A549 (cell line): Measurements from ENCODE around the gene NR4A1. TPM values are rescaled to one million over a fixed set of nuclear protein-coding genes. Genes with fewer than 3 reads are reported as not detected.
A peak's percentile ranks its signal among the peaks of the same experiment; 100 is the strongest.

Source experiments
- ATAC-seq, 2 experiments: fragments of 200-7000 bp in 1 of 2; fragments of >200 bp in 1 of 2; cut with Nextera tagmentation in 1 of 2; cut with Tn5 transposase in 1 of 2; 3 replicates each; pipeline versions ENCODE4 v1.8.0 to v1.9.1; 2018 to 2020; ENCODE audit warnings: mild to moderate bottlenecking in 1 of 2, moderate library complexity in 1 of 2
- CTCF ChIA-PET: fragments of 300-600 bp; sonication (Branson Sonifier 250); formaldehyde crosslinking; extraction: SDS; loops from one replicate; lab custom pipeline; 2021; ENCODE audit warnings: antibody characterized with exemption, inconsistent platforms; lab: Yijun Ruan, JAX
- POLR2A ChIA-PET: fragments of 350-600 bp; formaldehyde crosslinking; extraction: SDS; loops from one replicate; lab custom pipeline; 2021; ENCODE audit warnings: antibody characterized with exemption, inconsistent platforms; lab: Yijun Ruan, JAX
- DNase-seq, 2 experiments: peaks; one replicate each; pipeline versions ENCODE4 v3.0.0 to v3.0.0-alpha.2; 2011 to 2016; ENCODE audit warnings: low read depth in 1 of 2, low spot score in 1 of 2
- FAIRE-seq: peaks from 2 replicates; lab custom pipeline; 2011; peaks lifted over from hg19 to GRCh38; lab: Jason Lieb, UNC
- H3K27ac ChIP-seq, 2 experiments: fragments of >200 bp; sonication (Bioruptor Twin); formaldehyde crosslinking; 3 replicates each; pipeline ENCODE4 v1.5.1; 2016 to 2017
- H3K4me1 ChIP-seq: fragments of >200 bp; sonication (Bioruptor Twin); formaldehyde crosslinking; 3 replicates; pipeline ENCODE4 v1.6.1; 2016
- H3K4me2 ChIP-seq: fragments of >200 bp; sonication (Bioruptor Twin); formaldehyde crosslinking; 3 replicates; pipeline ENCODE4 v1.6.1; 2016
- H3K4me3 ChIP-seq: fragments of >200 bp; sonication (Bioruptor Twin); formaldehyde crosslinking; 3 replicates; pipeline ENCODE4 v1.5.1; 2016
- H3K9me3 ChIP-seq: fragments of >200 bp; sonication (Bioruptor Twin); formaldehyde crosslinking; 3 replicates; pipeline ENCODE4 v1.6.1; 2016
- BHLHE40 ChIP-seq: IDR thresholded peaks from 2 replicates; pipeline ENCODE4 v1.6.1; 2012; ENCODE audit warnings: low read depth, low read length, inconsistent platforms
- CBX2 ChIP-seq: fragments of 200-600 bp; sonication (generic); IDR thresholded peaks from 2 replicates; pipeline ENCODE4 v1.6.1; 2016; ENCODE audit warnings: low read depth, mild to moderate bottlenecking, borderline replicate concordance
- CEBPB ChIP-seq, 2 experiments: fragments of >200 bp in 1 of 2; sonication (Bioruptor Twin) in 1 of 2; formaldehyde crosslinking in 1 of 2; IDR thresholded peaks; 2 replicates each; pipeline ENCODE4 v1.6.1; 2012 to 2016
- CHD2 ChIP-seq: fragments of 150-350 bp; IDR thresholded peaks from 2 replicates; pipeline ENCODE4 v1.6.1; 2014; ENCODE audit warnings: low read length; ENCODE audit not compliant: partially characterized antibody
- EP300 ChIP-seq, 2 experiments: fragments of >200 bp; sonication (Bioruptor Twin); formaldehyde crosslinking; IDR thresholded peaks; 2 replicates in 1 of 2; 3 replicates in 1 of 2; pipeline ENCODE4 v1.6.1; 2016 to 2017
- FOSB ChIP-seq: fragments of 250-450 bp; sonication (Bioruptor Pico); IDR thresholded peaks from 2 replicates; pipeline ENCODE4 v1.5.0; 2020; ENCODE audit warnings: mild to moderate bottlenecking, moderate library complexity
- FOXS1 ChIP-seq: fragments of 250-450 bp; sonication (Bioruptor Pico); IDR thresholded peaks from 2 replicates; pipeline ENCODE4 v1.5.0; 2020; ENCODE audit warnings: mild to moderate bottlenecking, moderate library complexity
- GATA3 ChIP-seq: IDR thresholded peaks from 2 replicates; pipeline ENCODE4 v1.6.1; 2012; ENCODE audit warnings: borderline replicate concordance
- HOXA7 ChIP-seq: fragments of 250-450 bp; sonication (Bioruptor Pico); IDR thresholded peaks from 2 replicates; pipeline ENCODE4 v1.5.0; 2020; ENCODE audit warnings: mild to moderate bottlenecking, moderate library complexity
- JUNB ChIP-seq: fragments of >200 bp; sonication (Bioruptor Twin); formaldehyde crosslinking; IDR thresholded peaks from 2 replicates; pipeline ENCODE4 v1.6.1; 2016
- NFE2L2 ChIP-seq: fragments of 150-350 bp; conservative IDR thresholded peaks from 2 replicates; pipeline ENCODE4 v1.6.1; 2014; ENCODE audit warnings: low read length
- NPAS2 ChIP-seq: fragments of 250-450 bp; sonication (Bioruptor Pico); IDR thresholded peaks from 2 replicates; pipeline ENCODE4 v1.8.0; 2022; ENCODE audit warnings: mild to moderate bottlenecking, moderate library complexity, borderline replicate concordance
- NR3C1 ChIP-seq: fragments of >200 bp; sonication (Bioruptor Twin); formaldehyde crosslinking; IDR thresholded peaks from 3 replicates; pipeline ENCODE4 v1.6.1; 2017
- PHF8 ChIP-seq: fragments of 200-600 bp; sonication (generic); IDR thresholded peaks from 2 replicates; pipeline ENCODE4 v1.6.1; 2016; ENCODE audit warnings: low read depth, mild to moderate bottlenecking, antibody characterized with exemption, moderate library complexity, borderline replicate concordance
- POLR2AphosphoS2 ChIP-seq: conservative IDR thresholded peaks from 2 replicates; pipeline ENCODE4 v1.6.1; 2012; ENCODE audit warnings: low read length, improper control_type of control experiment, inconsistent platforms
- RAD21 ChIP-seq, 2 experiments: fragments of >200 bp in 1 of 2; sonication (Bioruptor Twin) in 1 of 2; formaldehyde crosslinking in 1 of 2; IDR thresholded peaks in 1 of 2; conservative IDR thresholded peaks in 1 of 2; 2 replicates in 1 of 2; 3 replicates in 1 of 2; pipeline ENCODE4 v1.6.1; 2012 to 2018; ENCODE audit warnings: inconsistent platforms in 1 of 2
- RCOR1 ChIP-seq: fragments of 150-350 bp; IDR thresholded peaks from 2 replicates; pipeline ENCODE4 v1.6.1; 2014; ENCODE audit warnings: antibody characterized with exemption, low read length, low read depth
- SMC3 ChIP-seq: fragments of >200 bp; sonication (Bioruptor Twin); formaldehyde crosslinking; IDR thresholded peaks from 3 replicates; pipeline ENCODE4 v1.6.1; 2018; ENCODE audit warnings: inconsistent platforms
- TP53 ChIP-seq: fragments of 250-450 bp; sonication (Bioruptor Pico); IDR thresholded peaks from 2 replicates; pipeline ENCODE4 v1.5.0; 2021; ENCODE audit warnings: mild to moderate bottlenecking, moderate library complexity
- ZC3H11A ChIP-seq: fragments of 450-650 bp; IDR thresholded peaks from 2 replicates; pipeline ENCODE4 v1.6.1; 2014; ENCODE audit warnings: antibody characterized with exemption, mild to moderate bottlenecking
- ZFP36 ChIP-seq: fragments of 450-650 bp; IDR thresholded peaks from 2 replicates; pipeline ENCODE4 v1.6.1; 2014; ENCODE audit warnings: borderline replicate concordance; ENCODE audit not compliant: partially characterized antibody
- ZNF302 ChIP-seq: fragments of 250-450 bp; sonication (Bioruptor Pico); IDR thresholded peaks from 2 replicates; pipeline ENCODE4 v1.9.0; 2021; ENCODE audit warnings: inconsistent platforms, mild to moderate bottlenecking, moderate library complexity
- ZSCAN20 ChIP-seq: fragments of 250-450 bp; sonication (Bioruptor Pico); IDR thresholded peaks from 2 replicates; pipeline ENCODE4 v1.8.0; 2022; ENCODE audit warnings: mild to moderate bottlenecking, moderate library complexity
- WGBS: methylation state at CpG from one replicate; pipeline ENCODE4 v1.1.6; 2017; ENCODE audit errors: missing lambda C conversion rate; 5-methylcytosine and 5-hydroxymethylcytosine counted together
- polyA plus RNA-seq, 4 experiments: library from polyadenylated mRNA; depleted of rRNA in 3 of 4; stranded (reverse); fragments of >200 nt; fragmentation: RNase III in 1 of 4; extraction: RNeasy Plus Mini Kit Qiagen cat#74134 plus additional on column Dnase treatment in 1 of 4; gene quantifications; 2 replicates in 3 of 4; 3 replicates in 1 of 4; pipeline ENCODE4 v1.2.3, GENCODE V29; 2011 to 2017
- TF ChIP-seq, protein P1 (sequence below): fragments of >200 bp; sonication (Bioruptor Twin); formaldehyde crosslinking; IDR thresholded peaks from 3 replicates; pipeline ENCODE4 v1.5.1; 2016
- TF ChIP-seq, protein P2 (sequence below): fragments of 250-450 bp; sonication (Bioruptor Pico); IDR thresholded peaks from 2 replicates; pipeline ENCODE4 v1.5.0; 2020; ENCODE audit warnings: low read depth, mild to moderate bottlenecking, moderate library complexity
- TF ChIP-seq, protein P3 (sequence below): fragments of 150-350 bp; IDR thresholded peaks from 2 replicates; pipeline ENCODE4 v1.6.1; 2014; ENCODE audit warnings: low read depth, mild to moderate bottlenecking, low read length
- TF ChIP-seq, protein P4 (sequence below): IDR thresholded peaks from 2 replicates; pipeline ENCODE4 v1.6.1; 2012
- TF ChIP-seq, protein P5 (sequence below): fragments of 200-600 bp; sonication (generic); IDR thresholded peaks from 2 replicates; pipeline ENCODE4 v1.6.1; 2016; ENCODE audit warnings: antibody characterized with exemption, mild to moderate bottlenecking, moderate library complexity

Gene NR4A1
- polyA plus RNA-seq, 2 of the 4 experiments (the other 2 are of a cell fraction), result 39.6 to 89.6 TPM

DNA sequence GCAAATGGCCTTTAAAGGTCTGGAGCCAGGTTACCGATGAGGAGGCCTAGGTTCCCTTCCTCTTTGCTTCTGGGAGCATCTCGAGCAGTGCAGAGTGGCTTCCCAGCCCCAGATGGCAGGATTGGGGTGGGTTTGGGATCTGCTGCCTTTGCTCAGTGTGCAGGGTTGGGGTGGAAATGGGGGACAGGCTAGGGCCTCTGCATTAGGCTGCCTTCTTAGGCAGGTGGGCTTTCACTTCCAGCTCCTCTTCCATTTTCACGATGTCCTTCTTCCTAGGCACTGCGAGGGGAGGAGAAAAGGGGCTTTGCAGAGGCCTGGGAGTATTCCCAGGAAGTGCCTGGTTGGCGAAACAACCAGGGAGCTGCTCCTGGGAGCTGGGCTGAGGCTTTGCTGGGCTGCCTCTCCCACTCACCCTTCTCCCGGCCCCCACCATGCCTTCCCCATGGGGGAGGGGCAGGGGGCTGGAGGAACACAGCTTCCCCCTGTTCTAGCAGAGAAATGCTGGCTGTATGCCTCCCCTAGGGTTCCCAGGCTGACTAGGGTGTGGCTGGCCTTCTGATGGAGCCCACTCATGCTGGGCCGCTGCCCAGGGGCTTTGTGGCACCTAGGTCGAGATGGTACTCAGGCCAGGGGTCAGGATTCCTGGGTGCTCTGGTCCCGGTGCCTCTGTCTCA is 2.4 kb downstream of the NR4A1 start (continued):
- no peak for TF ChIP-seq CBX2
- TF ChIP-seq ZC3H11A, result no peak
- TF ChIP-seq, protein P1, sequence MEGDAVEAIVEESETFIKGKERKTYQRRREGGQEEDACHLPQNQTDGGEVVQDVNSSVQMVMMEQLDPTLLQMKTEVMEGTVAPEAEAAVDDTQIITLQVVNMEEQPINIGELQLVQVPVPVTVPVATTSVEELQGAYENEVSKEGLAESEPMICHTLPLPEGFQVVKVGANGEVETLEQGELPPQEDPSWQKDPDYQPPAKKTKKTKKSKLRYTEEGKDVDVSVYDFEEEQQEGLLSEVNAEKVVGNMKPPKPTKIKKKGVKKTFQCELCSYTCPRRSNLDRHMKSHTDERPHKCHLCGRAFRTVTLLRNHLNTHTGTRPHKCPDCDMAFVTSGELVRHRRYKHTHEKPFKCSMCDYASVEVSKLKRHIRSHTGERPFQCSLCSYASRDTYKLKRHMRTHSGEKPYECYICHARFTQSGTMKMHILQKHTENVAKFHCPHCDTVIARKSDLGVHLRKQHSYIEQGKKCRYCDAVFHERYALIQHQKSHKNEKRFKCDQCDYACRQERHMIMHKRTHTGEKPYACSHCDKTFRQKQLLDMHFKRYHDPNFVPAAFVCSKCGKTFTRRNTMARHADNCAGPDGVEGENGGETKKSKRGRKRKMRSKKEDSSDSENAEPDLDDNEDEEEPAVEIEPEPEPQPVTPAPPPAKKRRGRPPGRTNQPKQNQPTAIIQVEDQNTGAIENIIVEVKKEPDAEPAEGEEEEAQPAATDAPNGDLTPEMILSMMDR, result no peak
- TF ChIP-seq HOXA7, result peak; percentile 65; the same call in 1 of the 2 replicates
- no peak for TF ChIP-seq NFE2L2
- TF ChIP-seq BHLHE40, result no peak
- no peak for TF ChIP-seq ZNF302 (CRISPR knock-in tag)
- no peak for TF ChIP-seq ZFP36
- no peak for TF ChIP-seq CEBPB (IDR thresholded peaks at IDR 0.05)
- TF ChIP-seq TP53 (CRISPR knock-in tag), result peak; percentile 63
- TF ChIP-seq FOXS1 (CRISPR knock-in tag), result no peak
- TF ChIP-seq NPAS2 (CRISPR knock-in tag), result no peak
- TF ChIP-seq, protein P2, sequence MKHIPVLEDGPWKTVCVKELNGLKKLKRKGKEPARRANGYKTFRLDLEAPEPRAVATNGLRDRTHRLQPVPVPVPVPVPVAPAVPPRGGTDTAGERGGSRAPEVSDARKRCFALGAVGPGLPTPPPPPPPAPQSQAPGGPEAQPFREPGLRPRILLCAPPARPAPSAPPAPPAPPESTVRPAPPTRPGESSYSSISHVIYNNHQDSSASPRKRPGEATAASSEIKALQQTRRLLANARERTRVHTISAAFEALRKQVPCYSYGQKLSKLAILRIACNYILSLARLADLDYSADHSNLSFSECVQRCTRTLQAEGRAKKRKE (CRISPR knock-in tag), result no peak
- TF ChIP-seq JUNB, result no peak
- no peak for TF ChIP-seq RCOR1
- TF ChIP-seq CHD2, result no peak
- TF ChIP-seq, protein P3, sequence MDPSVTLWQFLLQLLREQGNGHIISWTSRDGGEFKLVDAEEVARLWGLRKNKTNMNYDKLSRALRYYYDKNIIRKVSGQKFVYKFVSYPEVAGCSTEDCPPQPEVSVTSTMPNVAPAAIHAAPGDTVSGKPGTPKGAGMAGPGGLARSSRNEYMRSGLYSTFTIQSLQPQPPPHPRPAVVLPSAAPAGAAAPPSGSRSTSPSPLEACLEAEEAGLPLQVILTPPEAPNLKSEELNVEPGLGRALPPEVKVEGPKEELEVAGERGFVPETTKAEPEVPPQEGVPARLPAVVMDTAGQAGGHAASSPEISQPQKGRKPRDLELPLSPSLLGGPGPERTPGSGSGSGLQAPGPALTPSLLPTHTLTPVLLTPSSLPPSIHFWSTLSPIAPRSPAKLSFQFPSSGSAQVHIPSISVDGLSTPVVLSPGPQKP, result no peak
- no peak for TF ChIP-seq GATA3
- no peak for TF ChIP-seq SMC3
- no peak for TF ChIP-seq EP300 (IDR thresholded peaks at IDR 0.05)
- TF ChIP-seq RAD21 (conservative IDR thresholded peaks at IDR 0.05 in 1 of 2, IDR thresholded peaks at IDR 0.05 in 1 of 2), result no peak
- TF ChIP-seq, protein P4, sequence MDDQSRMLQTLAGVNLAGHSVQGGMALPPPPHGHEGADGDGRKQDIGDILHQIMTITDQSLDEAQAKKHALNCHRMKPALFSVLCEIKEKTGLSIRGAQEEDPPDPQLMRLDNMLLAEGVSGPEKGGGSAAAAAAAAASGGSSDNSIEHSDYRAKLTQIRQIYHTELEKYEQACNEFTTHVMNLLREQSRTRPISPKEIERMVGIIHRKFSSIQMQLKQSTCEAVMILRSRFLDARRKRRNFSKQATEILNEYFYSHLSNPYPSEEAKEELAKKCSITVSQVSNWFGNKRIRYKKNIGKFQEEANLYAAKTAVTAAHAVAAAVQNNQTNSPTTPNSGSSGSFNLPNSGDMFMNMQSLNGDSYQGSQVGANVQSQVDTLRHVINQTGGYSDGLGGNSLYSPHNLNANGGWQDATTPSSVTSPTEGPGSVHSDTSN, result no peak
- peak; percentile 64; the same call in 1 of the 2 replicates for TF ChIP-seq POLR2AphosphoS2

DNA sequence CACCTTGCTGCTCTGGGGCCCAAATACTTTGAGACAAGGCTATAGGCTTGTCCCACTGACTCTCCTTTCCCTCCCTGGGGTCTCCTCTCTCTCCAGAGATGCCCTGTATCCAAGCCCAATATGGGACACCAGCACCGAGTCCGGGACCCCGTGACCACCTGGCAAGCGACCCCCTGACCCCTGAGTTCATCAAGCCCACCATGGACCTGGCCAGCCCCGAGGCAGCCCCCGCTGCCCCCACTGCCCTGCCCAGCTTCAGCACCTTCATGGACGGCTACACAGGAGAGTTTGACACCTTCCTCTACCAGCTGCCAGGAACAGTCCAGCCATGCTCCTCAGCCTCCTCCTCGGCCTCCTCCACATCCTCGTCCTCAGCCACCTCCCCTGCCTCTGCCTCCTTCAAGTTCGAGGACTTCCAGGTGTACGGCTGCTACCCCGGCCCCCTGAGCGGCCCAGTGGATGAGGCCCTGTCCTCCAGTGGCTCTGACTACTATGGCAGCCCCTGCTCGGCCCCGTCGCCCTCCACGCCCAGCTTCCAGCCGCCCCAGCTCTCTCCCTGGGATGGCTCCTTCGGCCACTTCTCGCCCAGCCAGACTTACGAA is 3.1 kb downstream of the NR4A1 start:
- H3K4me1 ChIP-seq, result peaks cover 34% of the 10 kb centered on the region
- no peak overlapping the region for H3K4me3 ChIP-seq
- ChIA-PET POLR2A (interaction anchor here (1.2 kb wide), 1 partner anchor 15 kb away, joined by 3 read pairs; the partner anchor contains the start of gene ATG101), CTCF (interaction anchor here (1.1 to 42.5 kb wide), 5 partner anchors 14 to 30 kb away, joined by 3 to 1730 read pairs (median 7); no protein-coding TSS in a partner anchor)
- FAIRE-seq (no peak), ATAC-seq (peak in 1 of 2 experiments; percentile 0; a peak in 1 of 6 replicates), DNase-seq (peak in 1 of 2 experiments; percentile 68)
- 92% methylated on average over 21 of the region's 21 CpGs for WGBS
- H3K4me2 ChIP-seq, result peak overlapping the region; percentile 96; the same call in 1 of the 3 replicates
- H3K27ac ChIP-seq, result peak overlapping the region in 1 of 2 experiments; percentile 28; a peak in 1 of 6 replicates
- no peaks in the 10 kb centered on the region for H3K9me3 ChIP-seq
- TF ChIP-seq FOSB (CRISPR knock-in tag) (0 out of 2 replicates have a peak, but pooled peaks have one; percentile 7), NR3C1 (no peak), ZSCAN20 (CRISPR knock-in tag) (peak; percentile 24; the same call in 1 of the 2 replicates), POLR2AphosphoS2 (peak; percentile 86), RAD21 (conservative IDR thresholded peaks at IDR 0.05 in 1 of 2, IDR thresholded peaks at IDR 0.05 in 1 of 2) (no peak), PHF8 (no peak)
- TF ChIP-seq, protein P4, result no peak
- TF ChIP-seq, protein P5, sequence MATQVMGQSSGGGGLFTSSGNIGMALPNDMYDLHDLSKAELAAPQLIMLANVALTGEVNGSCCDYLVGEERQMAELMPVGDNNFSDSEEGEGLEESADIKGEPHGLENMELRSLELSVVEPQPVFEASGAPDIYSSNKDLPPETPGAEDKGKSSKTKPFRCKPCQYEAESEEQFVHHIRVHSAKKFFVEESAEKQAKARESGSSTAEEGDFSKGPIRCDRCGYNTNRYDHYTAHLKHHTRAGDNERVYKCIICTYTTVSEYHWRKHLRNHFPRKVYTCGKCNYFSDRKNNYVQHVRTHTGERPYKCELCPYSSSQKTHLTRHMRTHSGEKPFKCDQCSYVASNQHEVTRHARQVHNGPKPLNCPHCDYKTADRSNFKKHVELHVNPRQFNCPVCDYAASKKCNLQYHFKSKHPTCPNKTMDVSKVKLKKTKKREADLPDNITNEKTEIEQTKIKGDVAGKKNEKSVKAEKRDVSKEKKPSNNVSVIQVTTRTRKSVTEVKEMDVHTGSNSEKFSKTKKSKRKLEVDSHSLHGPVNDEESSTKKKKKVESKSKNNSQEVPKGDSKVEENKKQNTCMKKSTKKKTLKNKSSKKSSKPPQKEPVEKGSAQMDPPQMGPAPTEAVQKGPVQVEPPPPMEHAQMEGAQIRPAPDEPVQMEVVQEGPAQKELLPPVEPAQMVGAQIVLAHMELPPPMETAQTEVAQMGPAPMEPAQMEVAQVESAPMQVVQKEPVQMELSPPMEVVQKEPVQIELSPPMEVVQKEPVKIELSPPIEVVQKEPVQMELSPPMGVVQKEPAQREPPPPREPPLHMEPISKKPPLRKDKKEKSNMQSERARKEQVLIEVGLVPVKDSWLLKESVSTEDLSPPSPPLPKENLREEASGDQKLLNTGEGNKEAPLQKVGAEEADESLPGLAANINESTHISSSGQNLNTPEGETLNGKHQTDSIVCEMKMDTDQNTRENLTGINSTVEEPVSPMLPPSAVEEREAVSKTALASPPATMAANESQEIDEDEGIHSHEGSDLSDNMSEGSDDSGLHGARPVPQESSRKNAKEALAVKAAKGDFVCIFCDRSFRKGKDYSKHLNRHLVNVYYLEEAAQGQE, result peak; percentile 12; the same call in 1 of the 2 replicates
